GM19099 (cell line): ENCODE measurements around the gene MRPL21.

Source experiments
- POLR2A ChIP-seq: IDR thresholded peaks from 3 replicates; pipeline ENCODE4 v1.6.1; 2011; ENCODE audit warnings: low read depth; ENCODE audit not compliant: insufficient read length; ENCODE audit errors: extremely low read depth

MRPL21 gene

GRCh38 chr11:68929135-68929534 lies 25.5 kb upstream of the MRPL21 start:
- TF ChIP-seq POLR2A = no peak

GRCh38 chr11:68928136-68928880 lies 24.7 kb upstream of the MRPL21 start:
- TF ChIP-seq POLR2A = no peak

DNA sequence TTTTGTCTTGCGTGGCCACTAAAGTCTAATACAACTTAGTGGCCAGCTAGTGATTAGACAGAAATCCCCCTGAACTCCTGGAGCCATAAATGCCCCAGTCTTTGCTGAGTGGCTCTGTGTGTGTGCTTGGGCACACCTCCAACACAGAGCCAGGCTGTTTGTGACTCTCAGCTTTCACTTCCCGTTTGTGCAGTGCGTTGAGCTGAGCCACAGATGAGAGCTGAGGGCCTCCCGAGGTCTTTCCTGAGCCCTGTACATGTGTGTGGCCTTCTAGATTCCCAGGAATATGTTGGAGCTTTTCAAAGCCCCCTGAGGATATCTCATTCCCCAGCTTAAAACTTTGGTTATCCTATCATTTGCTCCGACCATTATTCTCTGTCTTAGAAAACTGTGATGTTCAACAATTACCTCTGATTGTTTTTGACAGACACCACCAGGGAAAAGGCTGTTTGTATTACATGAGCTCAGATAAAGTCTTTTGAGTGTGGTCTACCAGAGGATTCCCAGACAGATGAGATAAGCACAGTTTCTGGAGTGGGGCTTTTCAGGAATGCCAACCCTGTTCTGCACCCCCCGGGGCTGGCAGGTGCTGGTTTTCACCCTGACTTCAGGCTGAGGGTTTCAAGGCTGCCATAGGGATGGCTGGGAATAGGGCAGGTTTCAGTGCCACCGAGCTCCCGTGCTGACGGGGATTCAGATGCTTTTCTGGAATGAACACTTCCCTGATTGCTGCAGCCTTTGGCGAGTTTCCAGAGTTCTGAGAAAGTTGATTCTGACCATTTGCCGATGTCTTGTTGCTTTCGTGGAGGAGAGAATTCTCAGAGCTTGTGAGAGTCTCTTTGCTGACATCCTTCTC lies 23.9 kb upstream of the MRPL21 start:
- TF ChIP-seq POLR2A = no peak

DNA sequence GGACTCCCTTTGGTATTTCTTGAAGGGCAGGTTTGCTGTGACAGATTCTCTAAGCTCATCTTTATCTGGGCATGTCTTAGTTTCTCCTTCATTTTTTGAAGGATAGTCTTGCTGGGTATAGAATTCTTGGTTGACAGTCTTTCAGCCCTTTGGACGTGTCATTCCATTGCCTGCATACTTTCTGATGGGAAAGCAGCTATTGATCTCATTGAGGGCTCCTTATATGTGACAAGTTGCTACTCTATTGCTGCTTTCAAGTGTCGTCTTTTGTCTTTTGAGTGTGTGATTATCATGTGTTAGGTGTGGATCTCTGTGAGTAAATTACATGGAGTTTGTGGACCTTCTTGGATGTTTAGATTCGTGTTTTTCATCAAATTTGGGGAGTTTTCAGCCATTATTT lies 22.0 kb upstream of the MRPL21 start:
- TF ChIP-seq POLR2A = no peak

DNA sequence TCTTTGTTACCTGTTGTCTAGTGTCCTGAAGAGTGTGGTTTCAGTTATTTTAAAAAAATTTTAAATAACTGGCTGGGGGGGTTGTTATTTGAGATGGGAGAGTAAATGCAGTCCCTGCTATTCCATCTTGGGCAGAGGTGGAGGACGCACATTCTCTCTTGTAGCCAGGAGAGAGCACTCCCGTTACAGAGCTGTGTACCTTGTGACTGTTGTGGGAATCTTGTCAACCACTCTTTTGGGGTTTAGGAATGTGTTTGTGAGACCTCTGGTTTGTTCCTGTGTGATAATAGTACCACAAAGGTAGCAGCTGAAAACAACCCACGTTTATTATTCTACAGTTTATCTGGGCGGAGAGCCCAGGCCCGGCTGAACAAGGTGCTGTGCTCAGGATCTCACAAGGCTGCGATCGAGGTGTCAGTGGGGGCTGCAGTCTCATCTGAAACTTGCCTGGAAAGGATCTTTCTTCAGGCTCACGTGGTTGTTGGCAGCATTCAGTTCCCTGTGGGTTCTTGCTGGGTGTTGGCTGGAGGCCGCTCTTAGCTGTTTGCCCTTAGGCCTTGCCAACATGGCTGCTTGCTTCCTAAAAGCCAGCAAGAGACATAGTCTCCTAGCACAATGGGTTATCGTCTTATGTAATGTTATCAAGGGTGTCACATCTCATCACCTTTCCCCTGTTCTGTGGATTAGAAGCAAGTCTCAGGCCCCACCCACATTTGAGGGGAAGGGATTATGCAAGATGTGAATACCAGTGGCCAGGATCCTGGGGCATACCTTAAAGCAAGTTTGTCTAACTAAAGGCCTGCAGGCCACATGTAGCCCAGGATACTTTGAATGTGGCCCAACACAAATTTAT lies 20.7 kb upstream of the MRPL21 start:
- no peak for TF ChIP-seq POLR2A

DNA sequence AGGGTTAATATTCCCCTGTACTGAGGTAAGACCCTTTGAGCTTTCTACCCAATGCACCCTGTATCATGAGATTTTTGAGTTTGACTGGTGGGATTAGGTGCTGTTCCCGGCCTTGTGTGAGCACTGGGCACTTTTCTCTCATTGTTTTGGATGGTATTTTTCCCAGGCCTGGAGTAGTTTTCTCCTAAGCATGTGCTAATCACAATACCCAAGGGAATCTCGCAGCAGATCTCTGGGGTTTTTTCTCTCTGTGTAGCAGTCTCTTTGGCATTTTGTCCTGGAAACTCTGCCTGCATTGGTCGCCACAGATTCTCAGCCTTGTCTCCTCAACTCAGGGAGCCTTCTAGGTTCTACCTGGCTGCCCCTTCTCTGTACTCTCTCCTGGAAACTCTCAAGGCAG lies 20.0 kb upstream of the MRPL21 start:
- TF ChIP-seq POLR2A = no peak

DNA sequence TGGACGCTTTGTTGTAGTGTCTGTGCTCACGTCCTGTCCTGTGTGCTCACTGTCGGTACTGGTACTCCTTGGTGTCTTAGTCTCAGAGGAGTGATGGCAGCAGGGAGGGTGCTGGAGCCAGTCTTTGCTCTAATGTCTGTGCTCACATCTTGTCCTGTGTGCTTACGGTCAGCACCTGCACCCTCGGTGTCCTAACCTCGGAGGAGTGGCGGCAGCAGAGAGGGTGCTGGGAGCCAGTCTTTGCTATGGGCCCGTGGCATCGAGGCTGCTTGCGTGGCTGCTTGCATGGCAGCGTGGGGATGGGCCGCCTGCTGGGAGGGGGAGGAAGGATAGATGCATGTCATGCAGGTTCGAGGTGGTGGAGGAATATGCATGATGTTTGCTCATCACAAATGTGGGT lies 12.8 kb upstream of the MRPL21 start:
- TF ChIP-seq POLR2A = no peak

DNA sequence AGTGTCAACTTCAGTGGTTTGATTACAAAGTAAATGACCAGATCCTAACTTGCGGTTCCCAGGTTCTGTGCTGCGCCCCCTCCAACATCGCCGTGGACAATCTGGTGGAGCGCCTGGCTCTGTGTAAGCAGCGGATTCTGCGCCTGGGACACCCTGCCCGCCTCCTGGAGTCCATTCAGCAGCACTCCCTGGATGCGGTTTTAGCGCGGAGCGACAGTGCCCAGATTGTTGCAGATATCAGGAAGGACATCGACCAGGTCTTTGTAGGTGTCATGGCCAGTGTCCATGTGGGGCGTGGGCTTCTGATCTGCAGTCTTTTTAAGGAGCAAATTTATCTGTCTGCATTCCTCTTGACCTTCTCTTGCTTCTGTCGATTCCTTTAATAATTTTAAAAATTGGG lies 11.1 kb upstream of the MRPL21 start:
- no peak for TF ChIP-seq POLR2A

- TF ChIP-seq POLR2A = no peak
Measured at GRCh38 chr11:68913188-68913587, 9.6 kb upstream of the MRPL21 start.

DNA sequence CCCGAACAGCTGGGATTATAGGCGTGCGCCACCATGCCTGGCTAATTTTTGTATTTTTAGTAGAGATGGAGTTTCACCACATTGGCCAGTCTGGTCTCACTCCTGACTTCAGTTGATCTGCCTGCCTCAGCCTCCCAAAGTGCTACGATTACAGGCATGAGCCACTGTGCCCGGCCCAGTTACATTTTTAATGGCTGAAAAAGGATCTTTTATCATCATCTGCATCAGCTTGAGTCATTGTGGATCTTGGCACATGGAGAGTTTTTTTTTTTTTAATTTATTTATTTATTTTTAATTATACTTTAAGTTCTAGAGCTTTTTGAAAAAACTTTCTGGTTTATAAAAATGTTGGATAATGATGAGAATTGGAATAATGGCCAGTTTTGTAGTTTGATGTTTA lies 8.6 kb upstream of the MRPL21 start:
- no peak for TF ChIP-seq POLR2A

GRCh38 chr11:68911731-68912130 lies 8.1 kb upstream of the MRPL21 start:
- TF ChIP-seq POLR2A = no peak

DNA sequence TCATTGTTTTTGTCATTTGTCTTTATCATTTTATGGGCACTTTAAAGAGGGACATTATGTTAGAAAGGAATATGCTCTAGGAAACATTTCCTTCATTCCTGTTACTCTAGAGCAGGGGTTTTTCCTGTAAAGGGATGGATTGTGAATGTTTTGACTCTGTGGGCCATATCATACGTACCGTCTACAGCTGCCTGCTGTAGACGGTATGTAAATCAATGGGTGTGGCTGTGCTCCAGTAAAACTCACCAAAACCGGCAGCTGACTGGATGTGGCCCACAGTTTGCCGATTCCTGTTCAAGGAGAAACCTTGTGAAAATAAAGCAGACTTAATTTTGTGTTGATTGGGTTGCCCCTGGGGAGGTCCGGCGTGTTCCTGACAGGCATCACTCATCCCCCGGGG lies 7.3 kb upstream of the MRPL21 start:
- TF ChIP-seq POLR2A = no peak

- no peak for TF ChIP-seq POLR2A
Measured at GRCh38 chr11:68908273-68908672, 4.6 kb upstream of the MRPL21 start.

- TF ChIP-seq POLR2A = no peak
Measured at GRCh38 chr11:68905421-68906360, 2.1 kb upstream of the MRPL21 start.
